Endothelial cell of umbilical vein (primary cell): Measurements from ENCODE around the gene OPRL1. TPM values are rescaled to one million over a fixed set of nuclear protein-coding genes. Genes with fewer than 3 reads are reported as not detected.
A peak's percentile ranks its signal among the peaks of the same experiment; 100 is the strongest.

ENCODE experiments used
- BruUV-seq: library from RNA; stranded (reverse); fragments of 400-500 nt; replicated peaks from 2 replicates; lab custom pipeline; 2021; lab: Mats Ljungman, UMichigan
- CTCF ChIA-PET: fragments of 300-600, 350-600 bp; sonication (Branson Sonifier 250); formaldehyde crosslinking; loops from one replicate; lab custom pipeline; 2021; ENCODE audit warnings: antibody characterized with exemption, inconsistent platforms; lab: Charles Lee
- POLR2A ChIA-PET: fragments of 300-600, 350-600 bp; sonication (Branson Sonifier 250); formaldehyde crosslinking; loops from one replicate; lab custom pipeline; 2021; ENCODE audit warnings: antibody characterized with exemption, inconsistent platforms; lab: Charles Lee
- DNase-seq: peaks from one replicate; pipeline ENCODE4 v3.0.0-alpha.2; 2011; ENCODE audit warnings: low read depth, low spot score
- FAIRE-seq: peaks from 2 replicates; lab custom pipeline; 2011; peaks lifted over from hg19 to GRCh38; lab: Jason Lieb, UNC
- H2AFZ ChIP-seq: 2 replicates; pipeline ENCODE4 v1.6.0; 2012; ENCODE audit warnings: low read depth, low read length, control low read depth, inconsistent platforms
- H3K27ac ChIP-seq: 2 replicates; pipeline ENCODE4 v1.5.1; 2011; ENCODE audit warnings: low read depth, mild to moderate bottlenecking, control low read depth, low read length, moderate library complexity; ENCODE audit not compliant: insufficient read depth
- H3K27me3 ChIP-seq, 2 experiments: 2 replicates each; pipeline versions ENCODE4 v1.6.0 to v1.6.1; 2011; ENCODE audit warnings: low read length in 2 of 2, mixed read lengths in 1 of 2; ENCODE audit not compliant: control insufficient read depth in 2 of 2, insufficient read depth in 2 of 2
- H3K36me3 ChIP-seq, 2 experiments: 2 replicates in 1 of 2; 3 replicates in 1 of 2; pipeline ENCODE4 v1.5.1; 2011; ENCODE audit warnings: low read length in 2 of 2, mild to moderate bottlenecking in 1 of 2, moderate library complexity in 1 of 2; ENCODE audit not compliant: control insufficient read depth in 2 of 2, insufficient read depth in 2 of 2; ENCODE audit errors: extremely low read depth in 1 of 2
- H3K4me1 ChIP-seq: 3 replicates; pipeline ENCODE4 v1.5.1; 2011; ENCODE audit warnings: mild to moderate bottlenecking, low read length; ENCODE audit not compliant: control insufficient read depth, insufficient read depth; ENCODE audit errors: extremely low read depth
- H3K4me2 ChIP-seq: 2 replicates; pipeline ENCODE4 v1.6.1; 2011; ENCODE audit warnings: low read length, control low read depth, mixed read lengths; ENCODE audit not compliant: insufficient read depth
- H3K4me3 ChIP-seq, 3 experiments: fragments of 200-600 bp in 1 of 3; sonication (generic), shearing (Covaris generic) in 1 of 3; replicated peaks in 1 of 3; 2 replicates each; pipeline ENCODE4 v1.5.1; 2011 to 2016; ENCODE audit warnings: control low read depth in 3 of 3, low read length in 3 of 3, mild to moderate bottlenecking in 2 of 3, inconsistent platforms in 1 of 3, low read depth in 1 of 3, moderate library complexity in 1 of 3; ENCODE audit not compliant: insufficient read depth in 1 of 3
- H3K79me2 ChIP-seq: 2 replicates; pipeline ENCODE4 v1.6.0; 2012; ENCODE audit warnings: low read length, inconsistent platforms; ENCODE audit not compliant: control insufficient read depth, insufficient read depth
- H3K9ac ChIP-seq: replicated peaks from 2 replicates; pipeline ENCODE3; 2011; ENCODE audit warnings: low read length, control low read depth; ENCODE audit not compliant: insufficient read depth; ENCODE audit errors: extremely low read depth
- H3K9me1 ChIP-seq: replicated peaks from 3 replicates; pipeline ENCODE4 v1.6.0; 2011; ENCODE audit warnings: mild to moderate bottlenecking, low read length; ENCODE audit not compliant: control insufficient read depth, insufficient read depth; ENCODE audit errors: extremely low read depth
- H3K9me3 ChIP-seq: replicated peaks from 2 replicates; pipeline ENCODE4 v1.5.1; 2012; ENCODE audit warnings: low read length, inconsistent platforms; ENCODE audit not compliant: control insufficient read depth, insufficient read depth
- H4K20me1 ChIP-seq: replicated peaks from 2 replicates; pipeline ENCODE3; 2011; ENCODE audit warnings: mild to moderate bottlenecking, low read length; ENCODE audit not compliant: control insufficient read depth, insufficient read depth; ENCODE audit errors: extremely low read depth
- EZH2 ChIP-seq: IDR thresholded peaks from 2 replicates; pipeline ENCODE4 v1.6.1; 2012; ENCODE audit warnings: borderline replicate concordance, low read depth, mild to moderate bottlenecking, moderate library complexity, low read length, inconsistent platforms; ENCODE audit not compliant: severe bottlenecking
- FOS ChIP-seq: IDR thresholded peaks from 2 replicates; pipeline ENCODE4 v1.6.1; 2011; ENCODE audit warnings: mild to moderate bottlenecking, low read length, moderate library complexity, borderline replicate concordance; ENCODE audit not compliant: insufficient read depth
- GATA2 ChIP-seq: IDR thresholded peaks from 2 replicates; pipeline ENCODE4 v1.7.0; 2011; ENCODE audit warnings: low read depth, mild to moderate bottlenecking, moderate library complexity, mixed read lengths, low read length; ENCODE audit not compliant: insufficient read length, insufficient read depth
- JUN ChIP-seq: IDR thresholded peaks from 2 replicates; pipeline ENCODE4 v1.6.1; 2011; ENCODE audit warnings: borderline replicate concordance, low read depth; ENCODE audit not compliant: insufficient read length, insufficient read depth
- MYC ChIP-seq: IDR thresholded peaks from one replicate; pipeline ENCODE4 v1.6.1; 2011; ENCODE audit warnings: mild to moderate bottlenecking, low read depth, low read length
- POLR2A ChIP-seq: IDR thresholded peaks from 2 replicates; pipeline ENCODE4 v1.6.1; 2012; ENCODE audit warnings: low read depth, mild to moderate bottlenecking, control low read depth, low read length
- POLR2AphosphoS5 ChIP-seq: IDR thresholded peaks from 2 replicates; pipeline ENCODE4 v1.6.1; 2012; ENCODE audit warnings: low read depth, mild to moderate bottlenecking, control low read depth, low read length, moderate library complexity; ENCODE audit not compliant: insufficient read depth
- dilution Hi-C: fragments of 300-500 bp; cut with MboI; formaldehyde crosslinking; loops from one replicate; pipeline ENCODE4 v1.15.0; 2019; ENCODE audit warnings: low sequenced_read_pairs; ENCODE audit not compliant: extremely low pct_ligation_motif_present
- intact Hi-C: fragments of 100-400 bp; cut with micrococcal nuclease; formaldehyde crosslinking; loops from one replicate; pipeline ENCODE4 v1.10.0; 2022
- polyA plus RNA-seq, 4 experiments: library from polyadenylated mRNA; depleted of rRNA in 3 of 4; stranded (reverse) in 3 of 4; unstranded in 1 of 4; fragments of >200 nt; gene quantifications; 2 replicates each; pipeline versions ENCODE4 v1.2.1 to v1.2.3, GENCODE V29; 2011 to 2012; ENCODE audit warnings: missing spikeins in 1 of 4
- total RNA-seq: library from RNA; stranded (reverse); gene quantifications from 2 replicates; pipeline ENCODE4 v1.2.3, GENCODE V29; 2021
- TF ChIP-seq, protein P1 (sequence below): IDR thresholded peaks from 2 replicates; pipeline ENCODE4 v1.6.1; 2011; ENCODE audit not compliant: insufficient read depth, insufficient read length
- TF ChIP-seq, protein P2 (sequence below), 2 donors: IDR thresholded peaks; 1 replicate in 1 of 2; 2 replicates in 1 of 2; pipeline ENCODE4 v1.5.1; 2011; ENCODE audit warnings: low read length in 2 of 2, mild to moderate bottlenecking in 2 of 2, moderate library complexity in 2 of 2, control low read depth in 1 of 2, inconsistent platforms in 1 of 2, low read depth in 1 of 2; ENCODE audit not compliant: insufficient read depth in 1 of 2; ENCODE audit errors: extremely low read depth in 1 of 2

OPRL1 gene
- total and polyA plus RNA-seq, 2 donors (not counting 3 experiments of a cell fraction or from before 2014, with no cell fraction given) = 1.9 to 2.0 TPM

DNA sequence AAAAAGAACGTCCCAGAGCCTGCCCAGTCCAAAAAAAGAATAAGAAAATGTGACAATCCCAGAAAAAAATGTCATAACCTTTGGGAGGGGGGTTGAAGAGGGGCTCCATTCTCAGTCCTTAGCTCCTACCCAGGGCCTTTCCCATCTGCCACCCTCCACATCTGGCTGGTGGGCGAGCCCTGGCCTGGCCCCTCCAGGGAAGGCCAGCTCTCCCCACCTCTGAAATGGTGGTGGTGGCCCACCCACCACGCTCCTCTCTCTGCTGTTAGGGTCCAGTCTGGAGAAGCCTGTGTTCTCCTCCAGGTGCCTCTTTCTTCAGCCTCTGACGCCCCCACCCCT, 979 bp upstream of the OPRL1 start:
- BruUV-seq = TSS peak; percentile 25
- intact Hi-C loops = no loop called here
- H3K27me3 ChIP-seq = peaks cover 0 to 2% of the 10 kb centered on the region in 2 experiments
- H3K4me3 ChIP-seq = peak overlapping the region; percentile 71 to 94 (median 73)
- DNase-seq (no peak), FAIRE-seq (no peak)
- peaks cover 0 to 10% of the 10 kb centered on the region in 2 experiments for H3K36me3 ChIP-seq
- H3K27ac ChIP-seq = no peak overlapping the region
- H4K20me1 ChIP-seq = no peaks in the 10 kb centered on the region
- dilution Hi-C loops = no loop called here
- peaks cover 6% of the 10 kb centered on the region for H3K79me2 ChIP-seq
- H3K4me1 ChIP-seq = peaks cover 20% of the 10 kb centered on the region
- no peak for TF ChIP-seq EZH2
- TF ChIP-seq POLR2AphosphoS5 = no peak
- no peak for TF ChIP-seq MYC
- TF ChIP-seq, protein P1, sequence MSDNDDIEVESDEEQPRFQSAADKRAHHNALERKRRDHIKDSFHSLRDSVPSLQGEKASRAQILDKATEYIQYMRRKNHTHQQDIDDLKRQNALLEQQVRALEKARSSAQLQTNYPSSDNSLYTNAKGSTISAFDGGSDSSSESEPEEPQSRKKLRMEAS = no peak
- TF ChIP-seq JUN = no peak
- no peak for TF ChIP-seq POLR2A
- TF ChIP-seq FOS = no peak
- TF ChIP-seq, protein P2, sequence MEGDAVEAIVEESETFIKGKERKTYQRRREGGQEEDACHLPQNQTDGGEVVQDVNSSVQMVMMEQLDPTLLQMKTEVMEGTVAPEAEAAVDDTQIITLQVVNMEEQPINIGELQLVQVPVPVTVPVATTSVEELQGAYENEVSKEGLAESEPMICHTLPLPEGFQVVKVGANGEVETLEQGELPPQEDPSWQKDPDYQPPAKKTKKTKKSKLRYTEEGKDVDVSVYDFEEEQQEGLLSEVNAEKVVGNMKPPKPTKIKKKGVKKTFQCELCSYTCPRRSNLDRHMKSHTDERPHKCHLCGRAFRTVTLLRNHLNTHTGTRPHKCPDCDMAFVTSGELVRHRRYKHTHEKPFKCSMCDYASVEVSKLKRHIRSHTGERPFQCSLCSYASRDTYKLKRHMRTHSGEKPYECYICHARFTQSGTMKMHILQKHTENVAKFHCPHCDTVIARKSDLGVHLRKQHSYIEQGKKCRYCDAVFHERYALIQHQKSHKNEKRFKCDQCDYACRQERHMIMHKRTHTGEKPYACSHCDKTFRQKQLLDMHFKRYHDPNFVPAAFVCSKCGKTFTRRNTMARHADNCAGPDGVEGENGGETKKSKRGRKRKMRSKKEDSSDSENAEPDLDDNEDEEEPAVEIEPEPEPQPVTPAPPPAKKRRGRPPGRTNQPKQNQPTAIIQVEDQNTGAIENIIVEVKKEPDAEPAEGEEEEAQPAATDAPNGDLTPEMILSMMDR (IDR thresholded peaks at IDR 0.05; ENCODE audit: extremely low read depth in 1 of 2, insufficient read depth in 1 of 2, low read depth in 1 of 2, low read length in 2 of 2) = no peak
- no peak for TF ChIP-seq GATA2
- no peaks in the 10 kb centered on the region for H3K9me1 ChIP-seq
- no peaks in the 10 kb centered on the region for H3K9me3 ChIP-seq
- H3K9ac ChIP-seq = peak overlapping the region; percentile 56
- H3K4me2 ChIP-seq = peak overlapping the region; percentile 82
- ChIA-PET POLR2A (no interaction called here), CTCF (interaction anchor here (0.6 to 3.0 kb wide), 5 partner anchors 18 to 99 kb away, joined by 3 to 14 read pairs (median 4); partner anchors contain the start of gene SAMD10)
- peak overlapping the region; percentile 61 for H2AFZ ChIP-seq
